ENCODE measurements around the gene ETV7. TPM values are rescaled to one million over a fixed set of nuclear protein-coding genes. Genes with fewer than 3 reads are reported as not detected.

The ETV7 gene
- total and polyA plus RNA-seq, 2 of the 13 experiments (the other 11 are each of a cell fraction or from before 2014, with no cell fraction given): not detected

DNA sequence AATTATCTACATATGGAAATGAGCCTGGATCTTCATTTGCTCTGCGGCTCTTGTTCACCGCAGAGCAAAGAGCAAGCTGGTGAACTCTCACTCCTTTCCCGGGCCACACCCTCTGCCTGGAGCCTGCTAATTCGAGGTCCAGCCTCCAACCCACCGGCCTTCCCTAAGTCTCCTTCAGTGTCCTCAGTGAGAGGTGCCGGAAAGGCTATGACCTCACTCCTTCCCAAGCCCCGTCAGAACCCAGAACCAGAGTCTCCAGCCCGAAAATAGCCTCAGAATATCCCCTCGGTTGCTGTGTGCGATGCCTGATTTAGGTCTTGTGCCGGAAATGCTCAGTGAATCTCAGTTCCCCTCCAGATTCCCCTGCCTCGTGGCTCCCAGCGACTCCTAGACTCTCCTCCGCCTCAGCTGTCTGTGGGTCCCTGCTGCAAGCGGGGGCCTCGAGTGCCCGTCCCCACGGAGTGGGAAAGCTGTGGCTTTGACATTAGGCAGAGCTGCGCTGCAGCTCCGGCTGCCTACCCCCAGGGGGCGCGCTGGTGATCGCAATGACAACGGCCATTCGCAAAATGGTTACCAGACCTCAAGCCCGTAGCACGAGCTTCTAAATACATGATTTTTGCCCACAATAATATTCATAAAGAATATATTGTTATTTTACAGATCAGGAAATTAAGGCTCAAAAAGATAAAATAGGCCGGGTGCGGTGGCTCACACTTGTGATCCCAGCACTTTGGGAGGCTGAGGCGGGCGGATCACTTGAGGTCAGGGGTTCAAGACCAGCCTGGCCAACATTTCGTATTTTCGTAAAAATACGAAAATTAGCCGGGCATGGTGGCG is 46.6 kb downstream of the ETV7 start (continued):
- no peak for TF ChIP-seq REST (IDR thresholded peaks at IDR 0.05; ENCODE audit: borderline replicate concordance in 1 of 2, low read depth in 1 of 2, low read length in 2 of 2)
- 0 out of 2 replicates have a peak, but pooled peaks have one; percentile 34 for TF ChIP-seq BRCA1 (CRISPR knock-in tag; IDR thresholded peaks at IDR 0.05)
- no peak for TF ChIP-seq ZEB1 (IDR thresholded peaks at IDR 0.05; ENCODE audit: insufficient replicate concordance, low read depth)
- no peak for TF ChIP-seq E2F5 (CRISPR knock-in tag; conservative IDR thresholded peaks at IDR 0.05)
- TF ChIP-seq HNRNPK (IDR thresholded peaks at IDR 0.05; ENCODE audit: low read depth, low read length, poor library complexity, severe bottlenecking): no peak
- no peak for TF ChIP-seq RFX3 (CRISPR knock-in tag; IDR thresholded peaks at IDR 0.05)
- no peak for TF ChIP-seq SP140L (CRISPR knock-in tag; IDR thresholded peaks at IDR 0.05; ENCODE audit: borderline replicate concordance)
- TF ChIP-seq POLR2A (IDR thresholded peaks at IDR 0.05; ENCODE audit: insufficient read depth in 1 of 2, low read depth in 2 of 2, low read length in 2 of 2): no peak
- TF ChIP-seq RBM22 (optimal IDR thresholded peaks at IDR 0.05; ENCODE audit: low read length): no peak
- TF ChIP-seq ZNF746 (CRISPR knock-in tag; IDR thresholded peaks at IDR 0.05): no peak
- TF ChIP-seq ZNF83 (CRISPR knock-in tag; IDR thresholded peaks at IDR 0.05; ENCODE audit: borderline replicate concordance): no peak
- TF ChIP-seq TSC22D2 (CRISPR knock-in tag; IDR thresholded peaks at IDR 0.05; ENCODE audit: borderline replicate concordance): no peak
- TF ChIP-seq ZNF362 (CRISPR knock-in tag; IDR thresholded peaks at IDR 0.05; ENCODE audit: borderline replicate concordance): no peak
- no peak for TF ChIP-seq ZNF703 (CRISPR knock-in tag; IDR thresholded peaks at IDR 0.05; ENCODE audit: borderline replicate concordance)
- TF ChIP-seq LBX2 (CRISPR knock-in tag; IDR thresholded peaks at IDR 0.05; ENCODE audit: borderline replicate concordance): no peak
- TF ChIP-seq, protein P1, sequence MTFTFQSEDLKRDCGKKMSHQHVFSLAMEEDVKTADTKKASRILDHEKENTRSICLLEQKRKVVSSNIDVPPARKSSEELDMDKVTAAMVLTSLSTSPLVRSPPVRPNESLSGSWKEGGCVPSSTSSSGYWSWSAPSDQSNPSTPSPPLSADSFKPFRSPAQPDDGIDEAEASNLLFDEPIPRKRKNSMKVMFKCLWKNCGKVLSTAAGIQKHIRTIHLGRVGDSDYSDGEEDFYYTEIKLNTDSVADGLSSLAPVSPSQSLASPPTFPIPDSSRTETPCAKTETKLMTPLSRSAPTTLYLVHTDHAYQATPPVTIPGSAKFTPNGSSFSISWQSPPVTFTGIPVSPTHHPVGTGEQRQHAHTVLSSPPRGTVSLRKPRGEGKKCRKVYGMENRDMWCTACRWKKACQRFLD (CRISPR knock-in tag; IDR thresholded peaks at IDR 0.05; ENCODE audit: borderline replicate concordance): no peak
- TF ChIP-seq, protein P2, sequence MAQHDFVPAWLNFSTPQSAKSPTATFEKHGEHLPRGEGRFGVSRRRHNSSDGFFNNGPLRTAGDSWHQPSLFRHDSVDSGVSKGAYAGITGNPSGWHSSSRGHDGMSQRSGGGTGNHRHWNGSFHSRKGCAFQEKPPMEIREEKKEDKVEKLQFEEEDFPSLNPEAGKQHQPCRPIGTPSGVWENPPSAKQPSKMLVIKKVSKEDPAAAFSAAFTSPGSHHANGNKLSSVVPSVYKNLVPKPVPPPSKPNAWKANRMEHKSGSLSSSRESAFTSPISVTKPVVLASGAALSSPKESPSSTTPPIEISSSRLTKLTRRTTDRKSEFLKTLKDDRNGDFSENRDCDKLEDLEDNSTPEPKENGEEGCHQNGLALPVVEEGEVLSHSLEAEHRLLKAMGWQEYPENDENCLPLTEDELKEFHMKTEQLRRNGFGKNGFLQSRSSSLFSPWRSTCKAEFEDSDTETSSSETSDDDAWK (CRISPR knock-in tag; IDR thresholded peaks at IDR 0.05): no peak
- TF ChIP-seq ZNF784 (CRISPR knock-in tag; IDR thresholded peaks at IDR 0.05; ENCODE audit: borderline replicate concordance): no peak
